Measurements from ENCODE around the gene FOXP1.

DNA sequence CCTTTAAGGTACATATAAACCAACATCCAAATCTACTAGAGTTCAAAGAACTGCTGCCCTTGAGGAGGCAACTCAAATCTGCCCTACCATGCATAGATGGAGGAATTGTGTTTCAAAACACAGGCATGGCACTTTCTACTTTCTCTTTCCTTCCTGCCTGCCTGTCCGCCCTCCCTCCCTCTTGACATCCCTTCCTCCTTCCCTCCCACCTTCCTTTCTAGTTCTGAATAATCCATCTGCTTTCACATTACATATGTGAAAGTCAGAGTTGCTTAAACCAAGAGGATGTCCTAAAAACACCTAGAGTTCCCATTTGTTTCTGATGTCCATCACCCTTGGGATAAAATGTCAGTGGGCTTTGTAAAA is 537.6 kb downstream of the FOXP1 start:
- TF ChIP-seq, protein P1, sequence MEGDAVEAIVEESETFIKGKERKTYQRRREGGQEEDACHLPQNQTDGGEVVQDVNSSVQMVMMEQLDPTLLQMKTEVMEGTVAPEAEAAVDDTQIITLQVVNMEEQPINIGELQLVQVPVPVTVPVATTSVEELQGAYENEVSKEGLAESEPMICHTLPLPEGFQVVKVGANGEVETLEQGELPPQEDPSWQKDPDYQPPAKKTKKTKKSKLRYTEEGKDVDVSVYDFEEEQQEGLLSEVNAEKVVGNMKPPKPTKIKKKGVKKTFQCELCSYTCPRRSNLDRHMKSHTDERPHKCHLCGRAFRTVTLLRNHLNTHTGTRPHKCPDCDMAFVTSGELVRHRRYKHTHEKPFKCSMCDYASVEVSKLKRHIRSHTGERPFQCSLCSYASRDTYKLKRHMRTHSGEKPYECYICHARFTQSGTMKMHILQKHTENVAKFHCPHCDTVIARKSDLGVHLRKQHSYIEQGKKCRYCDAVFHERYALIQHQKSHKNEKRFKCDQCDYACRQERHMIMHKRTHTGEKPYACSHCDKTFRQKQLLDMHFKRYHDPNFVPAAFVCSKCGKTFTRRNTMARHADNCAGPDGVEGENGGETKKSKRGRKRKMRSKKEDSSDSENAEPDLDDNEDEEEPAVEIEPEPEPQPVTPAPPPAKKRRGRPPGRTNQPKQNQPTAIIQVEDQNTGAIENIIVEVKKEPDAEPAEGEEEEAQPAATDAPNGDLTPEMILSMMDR (optimal IDR thresholded peaks at IDR 0.05 in 1 of 3, IDR thresholded peaks at IDR 0.05 in 1 of 3, conservative IDR thresholded peaks at IDR 0.05 in 1 of 3; ENCODE audit: extremely low read depth in 1 of 3, insufficient read depth in 2 of 3, low read length in 3 of 3), result no peak
- TF ChIP-seq EZH2 (IDR thresholded peaks at IDR 0.05; ENCODE audit: low read length), result no peak

Data from keratinocyte (primary cell).